ENCODE measurements around the gene XYLT1. TPM values are rescaled to one million over a fixed set of nuclear protein-coding genes. Genes with fewer than 3 reads are reported as not detected.
"Not testable (repeated sequence)": the region's sequence is repeated elsewhere in the genome, so short reads cannot be mapped to it uniquely, and the experiment has no call there.

The XYLT1 gene
- total RNA-seq, 1 experiment from 2014 or later: 14.5 TPM

GRCh38 chr16:17481736-17482135 is 11.0 kb upstream of the XYLT1 start:
- H3K14ac ChIP-seq (ENCODE audit: insufficient read depth, low read length): no peak overlapping the region
- Mint-ChIP-seq H3K4me1 (peaks cover 14% of the 10 kb centered on the region in 2 experiments), H3K9me3 (peaks cover 0 to 6% of the 10 kb centered on the region in 2 experiments; a peak in 2 of 5 replicates), H3K36me3 (ENCODE audit: insufficient read depth in 1 of 3, low read depth in 3 of 3) (no peaks in the 10 kb centered on the region; a peak in 2 of 7 replicates), H3K4me3 (no peak overlapping the region), H3K27me3 (ENCODE audit: low read depth) (peaks cover 6% of the 10 kb centered on the region), H3K27ac (no peak overlapping the region)
- H2BK12ac ChIP-seq (ENCODE audit: insufficient read length, low read depth, low read length): no peak overlapping the region
- no peaks in the 10 kb centered on the region for H3K23me2 ChIP-seq (ENCODE audit: insufficient read length, low read depth, low read length, poor library complexity, severe bottlenecking)
- H4K5ac ChIP-seq (ENCODE audit: insufficient read length, low read depth, low read length): no peak overlapping the region
- no peak overlapping the region for H2BK15ac ChIP-seq (ENCODE audit: low read depth, low read length)
- no CpG with 5 or more reads among the region's 2 CpGs for WGBS (ENCODE audit: extremely low coverage, insufficient read length, low lambda C conversion rate)
- H3K18ac ChIP-seq (ENCODE audit: insufficient read length, low read depth, low read length): no peak overlapping the region
- no peak overlapping the region for H3K9ac ChIP-seq (ENCODE audit: extremely low read depth, insufficient read length, low read length)
- no peaks in the 10 kb centered on the region for H3K79me1 ChIP-seq (ENCODE audit: insufficient read depth, low read depth, low read length, poor library complexity, severe bottlenecking)
- H4K91ac ChIP-seq (ENCODE audit: insufficient read length, low read depth, low read length): no peak overlapping the region
- H2BK5ac ChIP-seq (ENCODE audit: insufficient read length, low read length): no peak overlapping the region
- no peak overlapping the region for H3K4me2 ChIP-seq (ENCODE audit: insufficient read depth, insufficient read length, low read length)
- no peak overlapping the region for H2AK5ac ChIP-seq (ENCODE audit: insufficient read length, low read length)
- DNase-seq: no peak
- H3K56ac ChIP-seq (ENCODE audit: insufficient read length, low read depth, low read length): no peak overlapping the region
- H3K4ac ChIP-seq (ENCODE audit: low read depth, low read length): no peak overlapping the region
- H2BK20ac ChIP-seq (ENCODE audit: low read depth, low read length, poor library complexity, severe bottlenecking): no peak overlapping the region
- no peak overlapping the region for H2AFZ ChIP-seq (ENCODE audit: low read length)
- H3K4me1 ChIP-seq (ENCODE audit: insufficient read depth, low read length): peaks cover 3% of the 10 kb centered on the region; the same call in 1 of the 2 replicates
- H3T11ph ChIP-seq (ENCODE audit: low read length): no peak overlapping the region
- no peaks in the 10 kb centered on the region for H3K27me3 ChIP-seq (ENCODE audit: insufficient read depth, low read length)
- TF ChIP-seq CTCF (conservative IDR thresholded peaks at IDR 0.05): no peak
- H3K79me2 ChIP-seq (ENCODE audit: insufficient read depth, low read length): no peaks in the 10 kb centered on the region
- no peaks in the 10 kb centered on the region for H4K20me1 ChIP-seq (ENCODE audit: control insufficient read depth, insufficient read depth, insufficient read length)
- H2BK120ac ChIP-seq (ENCODE audit: low read depth, low read length, poor library complexity, severe bottlenecking): no peak overlapping the region
- no peak overlapping the region for H3K23ac ChIP-seq (ENCODE audit: insufficient read length, low read depth, low read length)
- no peak overlapping the region for H3K27ac ChIP-seq (ENCODE audit: insufficient read length, low read depth, low read length)
- no peaks in the 10 kb centered on the region for H3K9me3 ChIP-seq (ENCODE audit: control insufficient read depth, low read depth, low read length)
- H4K8ac ChIP-seq (replicated peaks; ENCODE audit: insufficient read length, low read depth, low read length): no peak overlapping the region

- H3K4ac ChIP-seq (ENCODE audit: low read depth, low read length); H3K79me2 ChIP-seq (ENCODE audit: insufficient read depth, low read length); H3K4me3 Mint-ChIP-seq; H3K9ac ChIP-seq (ENCODE audit: extremely low read depth, insufficient read length, low read length); H2AK5ac ChIP-seq (ENCODE audit: insufficient read length, low read length); H2BK15ac ChIP-seq (ENCODE audit: low read depth, low read length); H2BK5ac ChIP-seq (ENCODE audit: insufficient read length, low read length); H4K91ac ChIP-seq (ENCODE audit: insufficient read length, low read depth, low read length); H3K4me2 ChIP-seq (ENCODE audit: insufficient read depth, insufficient read length, low read length); H3K27me3 ChIP-seq (ENCODE audit: insufficient read depth, low read length); H3K23ac ChIP-seq (ENCODE audit: insufficient read length, low read depth, low read length); H3K36me3 Mint-ChIP-seq (ENCODE audit: insufficient read depth in 1 of 3, low read depth in 3 of 3); H2BK120ac ChIP-seq (ENCODE audit: low read depth, low read length, poor library complexity, severe bottlenecking); H2AFZ ChIP-seq (ENCODE audit: low read length); DNase-seq; H2BK12ac ChIP-seq (ENCODE audit: insufficient read length, low read depth, low read length); H4K8ac ChIP-seq (replicated peaks; ENCODE audit: insufficient read length, low read depth, low read length); H3K4me1 ChIP-seq (ENCODE audit: insufficient read depth, low read length); H3K27ac Mint-ChIP-seq; H3K9me3 ChIP-seq (ENCODE audit: control insufficient read depth, low read depth, low read length); H3K79me1 ChIP-seq (ENCODE audit: insufficient read depth, low read depth, low read length, poor library complexity, severe bottlenecking); H4K5ac ChIP-seq (ENCODE audit: insufficient read length, low read depth, low read length); H3K9me3 Mint-ChIP-seq; H3K27ac ChIP-seq (ENCODE audit: insufficient read length, low read depth, low read length); H3K23me2 ChIP-seq (ENCODE audit: insufficient read length, low read depth, low read length, poor library complexity, severe bottlenecking); H3T11ph ChIP-seq (ENCODE audit: low read length); H4K20me1 ChIP-seq (ENCODE audit: control insufficient read depth, insufficient read depth, insufficient read length); H2BK20ac ChIP-seq (ENCODE audit: low read depth, low read length, poor library complexity, severe bottlenecking); H3K56ac ChIP-seq (ENCODE audit: insufficient read length, low read depth, low read length); H3K18ac ChIP-seq (ENCODE audit: insufficient read length, low read depth, low read length); H3K14ac ChIP-seq (ENCODE audit: insufficient read depth, low read length): not testable (repeated sequence)
- no CpG with 5 or more reads among the region's 6 CpGs for WGBS (ENCODE audit: extremely low coverage, insufficient read length, low lambda C conversion rate)
- Mint-ChIP-seq H3K27me3 (ENCODE audit: low read depth) (peaks cover 11% of the 10 kb centered on the region), H3K4me1 (peaks cover 19% of the 10 kb centered on the region in 2 experiments)
Observed at GRCh38 chr16:17477260-17477545, 6.4 kb upstream of the XYLT1 start.

Data from H9 (cell line).